ENCODE measurements around the gene FAR1.
"Not testable (repeated sequence)": the region's sequence is repeated elsewhere in the genome, so short reads cannot be mapped to it uniquely, and the experiment has no call there.

Gene FAR1

GRCh38 chr11:13668102-13668956 lies at the start of gene FAR1:
TSS of gene FAR1 (plus strand) at chr11:13668668. CDS start at chr11:13694766, 26,098 bp downstream.
- Mint-ChIP-seq H3K9me3 (no peaks in the 10 kb centered on the region), H3K27me3 (peaks cover 3% of the 10 kb centered on the region), H3K36me3 (peaks cover 1% of the 10 kb centered on the region), H3K27ac (peak within 1 kb of the TSS; percentile 93), H3K4me1 (peaks cover 34% of the 10 kb centered on the region), H3K4me3 (peak within 1 kb of the TSS; percentile 97)
- DNase-seq (ENCODE audit: low spot score in 2 of 2) (peak; percentile 95 to 97), ATAC-seq (ENCODE audit: low read depth) (peak; percentile 84)

- Mint-ChIP-seq H3K27me3 (no peaks in the 10 kb centered on the region), H3K27ac (no peak overlapping the region), H3K36me3 (no peaks in the 10 kb centered on the region), H3K4me1 (no peaks in the 10 kb centered on the region), H3K9me3 (peaks cover 12% of the 10 kb centered on the region), H3K4me3 (no peak overlapping the region)
- no peak for ATAC-seq (ENCODE audit: low read depth)
- no peak for DNase-seq (ENCODE audit: low spot score in 2 of 2)
Measured at GRCh38 chr11:13620063-13620462, 48.4 kb upstream of the FAR1 start.

- DNase-seq (ENCODE audit: low spot score in 2 of 2); H3K9me3 Mint-ChIP-seq; H3K27me3 Mint-ChIP-seq; H3K4me3 Mint-ChIP-seq; H3K36me3 Mint-ChIP-seq; H3K27ac Mint-ChIP-seq; ATAC-seq (ENCODE audit: low read depth); H3K4me1 Mint-ChIP-seq: not testable (repeated sequence)
Measured at GRCh38 chr11:13626818-13627217, 41.6 kb upstream of the FAR1 start.

- H3K27me3 Mint-ChIP-seq; H3K36me3 Mint-ChIP-seq; DNase-seq (ENCODE audit: low spot score in 2 of 2); H3K4me3 Mint-ChIP-seq; ATAC-seq (ENCODE audit: low read depth); H3K9me3 Mint-ChIP-seq; H3K27ac Mint-ChIP-seq; H3K4me1 Mint-ChIP-seq: not testable (repeated sequence)
Measured at GRCh38 chr11:13628634-13629033, 39.8 kb upstream of the FAR1 start.

- no peak overlapping the region for H3K27ac Mint-ChIP-seq
- DNase-seq (ENCODE audit: low spot score in 2 of 2) (no peak), ATAC-seq (ENCODE audit: low read depth) (no peak)
- no peaks in the 10 kb centered on the region for H3K4me1 Mint-ChIP-seq
- no peak overlapping the region for H3K4me3 Mint-ChIP-seq
- H3K27me3 Mint-ChIP-seq, result peaks cover 7% of the 10 kb centered on the region
- H3K36me3 Mint-ChIP-seq, result peaks cover 2% of the 10 kb centered on the region
- peaks cover 5% of the 10 kb centered on the region for H3K9me3 Mint-ChIP-seq
Measured at GRCh38 chr11:13629779-13630178, 38.7 kb upstream of the FAR1 start.

- DNase-seq (ENCODE audit: low spot score in 2 of 2), result no peak
- peaks cover 1% of the 10 kb centered on the region for H3K9me3 Mint-ChIP-seq
- H3K4me3 Mint-ChIP-seq, result no peak overlapping the region
- no peaks in the 10 kb centered on the region for H3K4me1 Mint-ChIP-seq
- peaks cover 1% of the 10 kb centered on the region for H3K36me3 Mint-ChIP-seq
- ATAC-seq (ENCODE audit: low read depth), result no peak
- H3K27ac Mint-ChIP-seq, result no peak overlapping the region
- H3K27me3 Mint-ChIP-seq, result peaks cover 8% of the 10 kb centered on the region
Measured at GRCh38 chr11:13635290-13635689, 33.2 kb upstream of the FAR1 start.

GRCh38 chr11:13635804-13636203 lies 32.7 kb upstream of the FAR1 start:
- DNase-seq (ENCODE audit: low spot score in 2 of 2) (no peak), ATAC-seq (ENCODE audit: low read depth) (no peak)
- peaks cover 6% of the 10 kb centered on the region for H3K27me3 Mint-ChIP-seq
- no peak overlapping the region for H3K4me3 Mint-ChIP-seq
- H3K9me3 Mint-ChIP-seq, result peaks cover 1% of the 10 kb centered on the region
- peaks cover 1% of the 10 kb centered on the region for H3K36me3 Mint-ChIP-seq
- no peak overlapping the region for H3K27ac Mint-ChIP-seq
- no peaks in the 10 kb centered on the region for H3K4me1 Mint-ChIP-seq

GRCh38 chr11:13637125-13638069 lies 31.1 kb upstream of the FAR1 start:
- ATAC-seq (ENCODE audit: low read depth), result no peak

GRCh38 chr11:13638422-13638821 lies 30.0 kb upstream of the FAR1 start:
- DNase-seq (ENCODE audit: low spot score in 2 of 2) (no peak), ATAC-seq (ENCODE audit: low read depth) (no peak)
- H3K27ac Mint-ChIP-seq, result no peak overlapping the region
- no peaks in the 10 kb centered on the region for H3K4me1 Mint-ChIP-seq
- H3K9me3 Mint-ChIP-seq, result peaks cover 1% of the 10 kb centered on the region
- H3K4me3 Mint-ChIP-seq, result no peak overlapping the region
- H3K36me3 Mint-ChIP-seq, result peaks cover 1% of the 10 kb centered on the region
- H3K27me3 Mint-ChIP-seq, result peaks cover 6% of the 10 kb centered on the region

More at GRCh38 chr11:13637125-13638069, 31.1 kb upstream of the FAR1 start:
- no peak overlapping the region for H3K4me3 Mint-ChIP-seq
- no peak for DNase-seq (ENCODE audit: low spot score in 2 of 2)
- no peaks in the 10 kb centered on the region for H3K4me1 Mint-ChIP-seq
- no peak overlapping the region for H3K27ac Mint-ChIP-seq
- peaks cover 1% of the 10 kb centered on the region for H3K9me3 Mint-ChIP-seq
- H3K27me3 Mint-ChIP-seq, result peaks cover 7% of the 10 kb centered on the region
- peaks cover 1% of the 10 kb centered on the region for H3K36me3 Mint-ChIP-seq

- DNase-seq (ENCODE audit: low spot score in 2 of 2), result no peak
- no peak for ATAC-seq (ENCODE audit: low read depth)
- peaks cover 15% of the 10 kb centered on the region for H3K27me3 Mint-ChIP-seq
- no peak overlapping the region for H3K4me3 Mint-ChIP-seq
- H3K36me3 Mint-ChIP-seq, result peaks cover 2% of the 10 kb centered on the region
- H3K27ac Mint-ChIP-seq, result no peak overlapping the region
- H3K9me3 Mint-ChIP-seq, result no peaks in the 10 kb centered on the region
- no peaks in the 10 kb centered on the region for H3K4me1 Mint-ChIP-seq
Measured at GRCh38 chr11:13644997-13645687, 23.3 kb upstream of the FAR1 start.

- no peaks in the 10 kb centered on the region for H3K9me3 Mint-ChIP-seq
- no peaks in the 10 kb centered on the region for H3K4me1 Mint-ChIP-seq
- no peak overlapping the region for H3K27ac Mint-ChIP-seq
- DNase-seq (ENCODE audit: low spot score in 2 of 2) (no peak), ATAC-seq (ENCODE audit: low read depth) (no peak)
- no peak overlapping the region for H3K4me3 Mint-ChIP-seq
- peaks cover 2% of the 10 kb centered on the region for H3K36me3 Mint-ChIP-seq
- H3K27me3 Mint-ChIP-seq, result peaks cover 20% of the 10 kb centered on the region
Measured at GRCh38 chr11:13647391-13647790, 21.1 kb upstream of the FAR1 start.

- Mint-ChIP-seq H3K4me3 (no peak overlapping the region), H3K27me3 (peaks cover 25% of the 10 kb centered on the region), H3K9me3 (peaks cover 2% of the 10 kb centered on the region), H3K36me3 (peaks cover 2% of the 10 kb centered on the region), H3K27ac (no peak overlapping the region), H3K4me1 (no peaks in the 10 kb centered on the region)
- DNase-seq (ENCODE audit: low spot score in 2 of 2) (no peak), ATAC-seq (ENCODE audit: low read depth) (no peak)
Measured at GRCh38 chr11:13649619-13650018, 18.8 kb upstream of the FAR1 start.

GRCh38 chr11:13651515-13651914 lies 17.0 kb upstream of the FAR1 start:
- not testable (repeated sequence) for H3K4me3 Mint-ChIP-seq; ATAC-seq (ENCODE audit: low read depth); DNase-seq (ENCODE audit: low spot score in 2 of 2); H3K9me3 Mint-ChIP-seq; H3K4me1 Mint-ChIP-seq; H3K36me3 Mint-ChIP-seq; H3K27ac Mint-ChIP-seq
- peaks cover 25% of the 10 kb centered on the region for H3K27me3 Mint-ChIP-seq

Measured in memory B cell (primary cell).